ENCODE data around the gene CORO6. TPM values are rescaled to one million over a fixed set of nuclear protein-coding genes. Genes with fewer than 3 reads are reported as not detected.
A peak's percentile ranks its signal among the peaks of the same experiment; 100 is the strongest.

CORO6 gene
- polyA plus RNA-seq, 2 of the 4 experiments (the other 2 are of a cell fraction): 5.0 to 10.1 TPM

- Histone ChIP-seq H3K4me3 (no peak overlapping the region), H3K9me3 (no peaks in the 10 kb centered on the region), H3K27ac (0 out of 6 replicates have a peak overlapping the region, but pooled peaks of 1 of the 2 experiments have one; percentile 6), H3K4me2 (no peak overlapping the region), H3K4me1 (0 out of 3 replicates have a peak, but pooled peaks cover 3% of the 10 kb centered on the region)
- FAIRE-seq (no peak), ATAC-seq (peak in 1 of 2 experiments; percentile 8; a peak in 3 of 6 replicates), DNase-seq (ENCODE audit: low read depth in 1 of 2, low spot score in 1 of 2) (no peak)
- WGBS (ENCODE audit: missing lambda C conversion rate): 84% methylated on average over 13 of the region's 17 CpGs
- CTCF ChIA-PET: interaction anchor here (0.7 to 24.0 kb wide), 9 partner anchors 5 to 521 kb away, joined by 3 to 474 read pairs (median 14); partner anchors contain the start of genes ABHD15, ANKRD13B, CORO6 and TP53I13
- POLR2A ChIA-PET: interaction anchor here (0.9 to 1.4 kb wide), 2 partner anchors 8 to 16 kb away, joined by 4 to 5 read pairs; partner anchors contain the start of gene ABHD15
- TF ChIP-seq MAFK (IDR thresholded peaks at IDR 0.05; ENCODE audit: partially characterized antibody): peak; percentile 91
- no peak for TF ChIP-seq SMC3 (IDR thresholded peaks at IDR 0.05)
Observed at GRCh38 chr17:29574732-29575510, 47.8 kb downstream of the CORO6 start.

- ChIA-PET POLR2A (interaction anchor here (0.9 to 1.7 kb wide), 2 partner anchors 17 to 18 kb away, joined by 5 to 7 read pairs; no protein-coding TSS in a partner anchor), CTCF (interaction anchor here (0.5 to 24.0 kb wide), 10 partner anchors 4 to 522 kb away, joined by 3 to 474 read pairs (median 8); partner anchors contain the start of genes ABHD15, ANKRD13B, CORO6 and TP53I13)
- Histone ChIP-seq H3K4me2 (no peak overlapping the region), H3K27ac (0 out of 6 replicates have a peak overlapping the region, but pooled peaks of 1 of the 2 experiments have one; percentile 6), H3K4me1 (peaks cover 10% of the 10 kb centered on the region; the same call in 2 of the 3 replicates), H3K9me3 (no peaks in the 10 kb centered on the region), H3K4me3 (no peak overlapping the region)
- ATAC-seq (no peak), DNase-seq (ENCODE audit: low read depth in 1 of 2, low spot score in 1 of 2) (no peak), FAIRE-seq (no peak)
- WGBS (ENCODE audit: missing lambda C conversion rate): 92% methylated on average over 14 of the region's 14 CpGs
- TF ChIP-seq KDM1A (IDR thresholded peaks at IDR 0.05; ENCODE audit: low read depth) (no peak), KDM5A (IDR thresholded peaks at IDR 0.05) (no peak), POLR2AphosphoS2 (conservative IDR thresholded peaks at IDR 0.05; ENCODE audit: low read length) (0 out of 2 replicates have a peak, but pooled peaks have one; percentile 30), FOXS1 (CRISPR knock-in tag; IDR thresholded peaks at IDR 0.05) (no peak), EHMT2 (IDR thresholded peaks at IDR 0.05; ENCODE audit: low read depth) (no peak), RNF2 (IDR thresholded peaks at IDR 0.05; ENCODE audit: borderline replicate concordance, low read depth) (no peak), RARB (CRISPR knock-in tag; IDR thresholded peaks at IDR 0.05) (no peak), ELK1 (IDR thresholded peaks at IDR 0.05; ENCODE audit: low read depth, low read length) (no peak)
Observed at GRCh38 chr17:29573871-29574731, 48.6 kb downstream of the CORO6 start.

- Histone ChIP-seq H3K27ac (no peak overlapping the region), H3K9me3 (no peaks in the 10 kb centered on the region), H3K4me3 (no peak overlapping the region), H3K4me2 (no peak overlapping the region), H3K4me1 (peaks cover 10% of the 10 kb centered on the region; the same call in 2 of the 3 replicates)
- DNase-seq (ENCODE audit: low read depth in 1 of 2, low spot score in 1 of 2): no peak
- 86% methylated on average over 6 of the region's 6 CpGs for WGBS (ENCODE audit: missing lambda C conversion rate)
- ChIA-PET POLR2A (interaction anchor here (1.7 kb wide), 1 partner anchor 18 kb away, joined by 7 read pairs; no protein-coding TSS in a partner anchor), CTCF (interaction anchor here (0.5 to 24.0 kb wide), 10 partner anchors 4 to 449 kb away, joined by 3 to 474 read pairs (median 8); partner anchors contain the start of genes ABHD15, ANKRD13B, CORO6 and TP53I13)
- no peak for TF ChIP-seq RFX5 (IDR thresholded peaks at IDR 0.05)
- no peak for TF ChIP-seq HES2 (IDR thresholded peaks at IDR 0.05)
- TF ChIP-seq ATOH8 (CRISPR knock-in tag; IDR thresholded peaks at IDR 0.05; ENCODE audit: low read depth): no peak
- TF ChIP-seq GATA3 (IDR thresholded peaks at IDR 0.05; ENCODE audit: borderline replicate concordance): no peak
- no peak for TF ChIP-seq HOXA7 (CRISPR knock-in tag; IDR thresholded peaks at IDR 0.05)
- TF ChIP-seq NFE2L2 (conservative IDR thresholded peaks at IDR 0.05; ENCODE audit: low read length): no peak
- TF ChIP-seq HEYL (CRISPR knock-in tag; IDR thresholded peaks at IDR 0.05): no peak
- FAIRE-seq: no peak
- ATAC-seq: no peak
Observed at GRCh38 chr17:29573558-29573869, 49.2 kb downstream of the CORO6 start.

All from A549 (cell line).